ENCODE data around the gene TNFSF18.

TNFSF18 gene

GRCh38 chr1:173038875-173039554, 11.7 kb downstream of the TNFSF18 start:
- no peak for DNase-seq

GRCh38 chr1:173024543-173024942, 26.2 kb downstream of the TNFSF18 start:
- DNase-seq, result no peak

- DNase-seq, result no peak
Measured at GRCh38 chr1:173023343-173023742, 27.4 kb downstream of the TNFSF18 start.

- no peak for DNase-seq
Measured at GRCh38 chr1:173020138-173020750, 30.5 kb downstream of the TNFSF18 start.

- DNase-seq, result no peak
Measured at GRCh38 chr1:173017792-173018191, 32.9 kb downstream of the TNFSF18 start.

DNA sequence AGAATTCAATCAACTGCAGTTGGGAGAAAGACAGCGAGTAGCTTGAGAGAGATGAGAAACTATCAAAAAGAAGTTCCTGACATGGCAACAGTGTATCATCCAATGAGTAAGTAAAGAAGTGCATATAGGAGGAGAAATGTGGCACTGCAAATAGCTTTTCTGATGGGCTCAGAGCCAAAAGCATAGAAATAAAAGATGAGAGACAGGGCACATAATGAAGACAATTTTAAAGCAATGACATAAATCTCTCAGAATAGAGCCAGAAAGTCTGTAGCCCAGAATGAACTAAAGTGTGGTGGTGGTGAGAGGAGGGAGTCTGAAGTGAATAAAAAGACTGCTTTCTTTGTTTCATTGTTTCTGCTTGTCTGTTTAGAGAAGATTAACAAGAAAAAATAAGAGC, 34.3 kb downstream of the TNFSF18 start:
- no peak for DNase-seq

- DNase-seq, result no peak
Measured at GRCh38 chr1:173015629-173016028, 35.1 kb downstream of the TNFSF18 start.

DNA sequence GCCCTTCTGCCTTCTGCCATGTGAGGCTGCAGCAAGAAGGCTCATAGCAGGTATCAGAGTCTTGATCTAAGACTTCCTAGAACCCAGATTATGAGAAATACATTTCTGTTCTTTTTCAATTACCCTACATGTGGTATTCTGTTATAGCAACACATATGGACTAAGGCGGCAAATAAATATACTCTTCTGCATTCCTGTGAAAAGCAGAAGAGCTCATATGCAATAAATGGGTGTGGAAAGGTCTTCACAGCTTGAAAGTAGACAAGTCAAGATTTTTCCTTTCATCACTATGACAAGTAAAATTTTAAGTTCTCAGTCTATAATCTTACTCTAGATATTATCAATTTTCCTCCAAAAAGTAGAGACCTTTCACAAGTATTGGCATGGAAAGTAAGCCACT, 36.6 kb downstream of the TNFSF18 start:
- DNase-seq, result no peak

DNA sequence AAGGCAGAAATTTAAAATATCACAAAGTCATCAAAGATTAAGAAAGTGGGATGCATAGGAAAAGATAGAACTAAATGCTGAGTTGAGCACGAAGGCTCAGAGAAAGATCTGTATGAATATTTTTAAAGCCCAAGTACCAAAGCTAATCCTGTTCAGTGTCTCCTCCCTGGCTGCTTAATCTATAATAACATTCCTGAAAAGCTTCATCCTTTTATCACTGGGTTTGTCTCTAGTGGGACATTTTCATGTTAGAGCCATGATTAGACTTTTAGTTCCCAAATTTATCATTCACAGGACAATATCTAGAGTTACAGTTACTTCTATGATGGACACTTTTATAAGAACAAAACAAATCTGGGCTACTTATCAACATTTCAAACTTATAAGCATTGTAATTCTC, 38.6 kb downstream of the TNFSF18 start:
- no peak for DNase-seq

- no peak for DNase-seq
Measured at GRCh38 chr1:173009597-173009996, 41.1 kb downstream of the TNFSF18 start.

- DNase-seq, result no peak
Measured at GRCh38 chr1:173005196-173005864, 45.4 kb downstream of the TNFSF18 start.

GRCh38 chr1:173002891-173003838, 47.6 kb downstream of the TNFSF18 start:
- no peak for DNase-seq

GRCh38 chr1:172999349-172999748, 51.4 kb downstream of the TNFSF18 start:
- no peak for DNase-seq

GRCh38 chr1:172997941-172998361, 52.8 kb downstream of the TNFSF18 start:
- no peak for DNase-seq

DNA sequence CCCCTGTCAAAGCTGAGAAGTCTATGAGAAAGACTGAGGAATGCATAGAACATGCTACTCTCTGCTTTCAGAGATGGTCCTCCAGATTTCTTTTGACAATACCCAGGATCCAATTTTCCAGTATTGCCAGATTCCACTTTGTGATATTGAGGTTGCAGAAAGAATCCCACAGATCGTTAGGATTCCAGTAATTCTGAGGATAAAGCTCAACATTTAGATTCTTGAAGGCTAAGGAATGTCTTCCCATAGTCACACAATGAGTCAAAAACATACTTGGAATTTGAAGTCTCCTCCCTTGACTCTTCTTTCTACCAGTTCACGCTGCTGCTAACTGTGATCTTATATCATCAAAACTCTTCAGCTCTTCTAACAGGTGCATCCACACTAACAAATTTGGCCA, 57.1 kb downstream of the TNFSF18 start:
- no peak for DNase-seq

DNA sequence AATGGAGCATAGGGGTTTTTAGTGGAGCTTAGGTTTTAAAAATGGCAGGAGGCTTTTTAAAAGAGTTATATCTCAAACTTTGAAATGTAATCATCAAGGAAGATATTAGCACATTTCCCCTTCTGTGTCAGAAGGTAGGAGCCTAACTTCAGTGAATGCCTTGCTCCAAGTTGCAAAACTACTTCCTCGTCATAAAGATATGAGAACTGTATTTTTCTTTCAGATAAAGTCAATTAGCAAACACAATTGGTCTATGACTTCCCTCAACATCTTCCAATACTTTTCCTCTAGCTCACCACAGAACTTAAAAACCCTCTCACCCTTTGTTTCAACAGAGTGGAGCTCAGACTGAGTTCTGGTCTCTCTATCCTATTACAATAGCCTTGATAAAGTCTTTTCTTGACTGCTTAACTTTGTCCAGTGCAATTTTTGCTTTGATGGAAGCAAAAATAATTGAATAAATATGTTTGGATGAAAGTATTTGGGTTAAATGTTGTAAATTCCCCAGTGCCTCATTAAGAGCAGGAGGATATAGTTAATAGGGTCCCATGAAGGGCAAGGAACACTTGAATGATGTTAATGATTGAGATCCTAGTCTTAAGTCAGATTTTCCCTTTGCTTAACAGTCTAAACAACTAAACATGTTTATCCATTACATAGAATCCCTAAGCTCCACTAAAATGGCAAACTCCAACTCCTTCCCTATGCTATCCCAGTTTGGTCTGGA, 58.9 kb downstream of the TNFSF18 start:
- DNase-seq, result no peak

DNA sequence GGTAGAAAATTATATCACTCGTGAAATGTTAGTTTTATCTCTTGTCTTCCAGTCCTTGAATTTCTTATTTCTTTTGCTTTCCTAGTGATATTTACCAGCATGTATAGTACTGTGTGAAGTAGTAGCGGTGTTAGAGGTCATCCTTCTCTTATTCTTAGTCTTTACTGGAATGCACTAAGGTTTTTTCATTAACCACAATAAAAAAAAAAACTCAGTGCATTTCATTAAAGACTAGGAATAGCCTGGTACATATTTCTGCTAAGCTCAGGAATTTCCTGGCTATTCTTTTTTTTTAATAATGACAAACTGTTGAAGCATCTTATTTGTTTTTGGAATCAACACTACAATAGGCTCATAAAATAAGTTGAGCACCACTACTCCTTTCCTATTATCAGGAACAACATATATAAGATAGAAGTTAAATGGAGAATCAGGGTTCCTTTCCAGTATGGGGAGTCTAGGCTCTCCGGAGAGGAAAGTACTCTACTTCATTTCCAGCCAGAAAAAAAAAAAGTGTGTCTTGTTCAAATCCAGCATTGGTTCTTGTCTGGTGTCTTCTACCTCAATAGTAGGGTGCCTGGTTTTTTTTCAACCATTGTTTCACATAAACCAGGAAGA, 60.0 kb downstream of the TNFSF18 start:
- no peak for DNase-seq

Measured in activated T-cell treated with anti-CD3 and anti-CD28 coated beads for 4 hours (primary cell).